GM12878 (cell line): Measurements from ENCODE around the gene TIGD2. TPM values are rescaled to one million over a fixed set of nuclear protein-coding genes. Genes with fewer than 3 reads are reported as not detected.

Experiments
- ATAC-seq: fragments of 200-7000 bp; cut with Tn5 transposase; 3 replicates; pipeline ENCODE4 v1.9.1; 2020; ENCODE audit warnings: mild to moderate bottlenecking, moderate library complexity
- BruUV-seq: library from RNA; stranded (reverse); fragments of 400-500 nt; replicated peaks from 2 replicates; lab custom pipeline; 2021; lab: Mats Ljungman, UMichigan
- CTCF ChIA-PET: fragments of 300-600 bp; sonication (Branson Sonifier 250); formaldehyde crosslinking; extraction: SDS; loops from one replicate; lab custom pipeline; 2021; ENCODE audit warnings: inconsistent platforms; lab: Yijun Ruan, JAX
- POLR2A ChIA-PET: fragments of 350-600 bp; formaldehyde crosslinking; extraction: SDS; loops from one replicate; lab custom pipeline; 2021; ENCODE audit warnings: inconsistent platforms; lab: Charles Lee
- RAD21 ChIA-PET: fragments of 300-600 bp; sonication (Branson Sonifier 250); formaldehyde crosslinking; loops from one replicate; lab custom pipeline; 2023; ENCODE audit warnings: antibody characterized with exemption; ENCODE audit not compliant: unreplicated experiment; lab: Charles Lee
- SMC1A ChIA-PET: fragments of 300-600 bp; sonication (Branson Sonifier 250); formaldehyde crosslinking; loops from one replicate; lab custom pipeline; 2023; ENCODE audit not compliant: unreplicated experiment, uncharacterized antibody; lab: Charles Lee
- DNase-seq: peaks from one replicate; pipeline ENCODE4 v3.0.0-alpha.2; 2011; ENCODE audit warnings: low read depth, low spot score
- FAIRE-seq: peaks from 3 replicates; lab custom pipeline; 2011; peaks lifted over from hg19 to GRCh38; lab: Jason Lieb, UNC
- H2AFZ ChIP-seq: 2 replicates; pipeline ENCODE4 v1.6.0; 2011; ENCODE audit warnings: low read depth, low read length, control low read depth; ENCODE audit not compliant: control insufficient read depth
- H3K27ac ChIP-seq: 2 replicates; pipeline ENCODE4 v1.5.1; 2011; ENCODE audit warnings: control low read depth; ENCODE audit not compliant: control insufficient read depth, insufficient read depth
- H3K27me3 ChIP-seq, 2 experiments: replicated peaks in 1 of 2; 2 replicates each; pipeline versions ENCODE4 v1.6.0 to v1.6.1; 2011; ENCODE audit warnings: low read length in 1 of 2; ENCODE audit not compliant: control insufficient read depth in 2 of 2, insufficient read depth in 2 of 2
- H3K36me3 ChIP-seq, 2 experiments: 2 replicates each; pipeline ENCODE4 v1.5.1; 2011; ENCODE audit warnings: low read length in 1 of 2; ENCODE audit not compliant: control insufficient read depth in 2 of 2, insufficient read depth in 2 of 2
- H3K4me1 ChIP-seq: 2 replicates; pipeline ENCODE4 v1.6.1; 2011; ENCODE audit warnings: mild to moderate bottlenecking, low read length, moderate library complexity, mixed read lengths; ENCODE audit not compliant: control insufficient read depth, insufficient read depth
- H3K4me2 ChIP-seq: 2 replicates; pipeline ENCODE4 v1.6.0; 2011; ENCODE audit warnings: control low read depth; ENCODE audit not compliant: control insufficient read depth, insufficient read depth
- H3K4me3 ChIP-seq: fragments of 200-600 bp; sonication (generic); 2 replicates; pipeline ENCODE4 v1.5.1; 2016
- H3K79me2 ChIP-seq: 2 replicates; pipeline ENCODE4 v1.6.0; 2011; ENCODE audit warnings: low read length; ENCODE audit not compliant: control insufficient read depth, insufficient read depth
- H3K9ac ChIP-seq: 2 replicates; pipeline ENCODE4 v1.8.0; 2011; ENCODE audit warnings: low read length, control low read depth, mixed read lengths; ENCODE audit not compliant: control insufficient read depth, insufficient read depth
- H3K9me3 ChIP-seq: replicated peaks from 3 replicates; pipeline ENCODE4 v1.5.1; 2011; ENCODE audit warnings: mild to moderate bottlenecking, low read length; ENCODE audit not compliant: control insufficient read depth, insufficient read depth
- H4K20me1 ChIP-seq: 2 replicates; pipeline ENCODE4 v1.6.0; 2011; ENCODE audit not compliant: control insufficient read depth, insufficient read depth
- ATF2 ChIP-seq: IDR thresholded peaks from 2 replicates; pipeline ENCODE4 v1.6.1; 2012; ENCODE audit warnings: low read length, inconsistent platforms
- BMI1 ChIP-seq: fragments of 450-650 bp; IDR thresholded peaks from 2 replicates; pipeline ENCODE4 v1.6.1; 2016; ENCODE audit warnings: mild to moderate bottlenecking, moderate library complexity, borderline replicate concordance
- DPF2 ChIP-seq: fragments of 450-650 bp; IDR thresholded peaks from 2 replicates; pipeline ENCODE4 v1.6.1; 2017; ENCODE audit warnings: mild to moderate bottlenecking
- E4F1 ChIP-seq: fragments of 450-650 bp; IDR thresholded peaks from 2 replicates; pipeline ENCODE4 v1.6.1; 2018; ENCODE audit warnings: borderline replicate concordance, mild to moderate bottlenecking; ENCODE audit not compliant: partially characterized antibody
- EP300 ChIP-seq, 2 experiments: fragments of 150-350 bp in 1 of 2; IDR thresholded peaks; 2 replicates each; pipeline ENCODE4 v1.6.1; 2011 to 2012; ENCODE audit warnings: low read depth in 2 of 2, low read length in 2 of 2, borderline replicate concordance in 1 of 2, improper control_type of control experiment in 1 of 2, inconsistent platforms in 1 of 2; ENCODE audit not compliant: control insufficient read depth in 1 of 2
- JUNB ChIP-seq: IDR thresholded peaks from 2 replicates; pipeline ENCODE4 v1.6.1; 2016; ENCODE audit warnings: antibody characterized with exemption, mild to moderate bottlenecking
- NFIC ChIP-seq: IDR thresholded peaks from 2 replicates; pipeline ENCODE4 v1.6.1; 2012; ENCODE audit warnings: low read depth, mild to moderate bottlenecking, inconsistent platforms, low read length, moderate library complexity
- NR2F1 ChIP-seq: fragments of 450-650 bp; conservative IDR thresholded peaks from 2 replicates; pipeline ENCODE4 v1.6.1; 2017; ENCODE audit warnings: mild to moderate bottlenecking
- RELB ChIP-seq: fragments of 450-650 bp; IDR thresholded peaks from 2 replicates; pipeline ENCODE4 v1.6.1; 2017; ENCODE audit warnings: low read depth, mild to moderate bottlenecking, moderate library complexity
- RFX5 ChIP-seq: IDR thresholded peaks from 2 replicates; pipeline ENCODE4 v1.6.1; 2011; ENCODE audit warnings: low read depth, low read length, improper control_type of control experiment
- RUNX3 ChIP-seq: IDR thresholded peaks from 2 replicates; pipeline ENCODE4 v1.6.1; 2012; ENCODE audit warnings: low read length, inconsistent platforms
- SPI1 ChIP-seq: IDR thresholded peaks from 2 replicates; pipeline ENCODE4 v1.6.1; 2011; ENCODE audit warnings: low read depth, mild to moderate bottlenecking, low read length, moderate library complexity, borderline replicate concordance; ENCODE audit not compliant: insufficient read depth
- SREBF2 ChIP-seq: IDR thresholded peaks from 2 replicates; pipeline ENCODE4 v1.6.1; 2012; ENCODE audit warnings: mild to moderate bottlenecking, low read length
- ZZZ3 ChIP-seq: IDR thresholded peaks from 2 replicates; pipeline ENCODE4 v1.6.1; 2011; ENCODE audit warnings: low read depth; ENCODE audit not compliant: control insufficient read depth, insufficient read length
- WGBS: methylation state at CpG from one replicate; pipeline ENCODE4 v1.1.6; 2016; ENCODE audit warnings: low lambda C conversion rate; ENCODE audit not compliant: insufficient replicate concordance, insufficient coverage; ENCODE audit errors: missing lambda C conversion rate; 5-methylcytosine and 5-hydroxymethylcytosine counted together
- in situ Hi-C: fragments of 300-500 bp; cut with MboI; formaldehyde crosslinking; loops from 9 replicates; pipeline ENCODE4 v1.14.3; 2018; ENCODE audit warnings: mixed read lengths
- intact Hi-C: fragments of 100-400 bp; cut with micrococcal nuclease; formaldehyde crosslinking; loops from one replicate; pipeline ENCODE4 v1.14.2; 2022; ENCODE audit not compliant: unreplicated experiment
- polyA plus RNA-seq, 11 experiments: library from polyadenylated mRNA; depleted of rRNA in 4 of 11; unstranded in 6 of 11; stranded (reverse) in 5 of 11; fragments of >200 nt; fragmentation: Nextera tagmentation in 4 of 11; fragmentation: Illumina TruSeq in 1 of 11; extraction: Ambion mirVana in 4 of 11; extraction: Trizol in 1 of 11; gene quantifications; 1 replicate in 1 of 11; 2 replicates in 10 of 11; pipeline versions ENCODE4 v1.2.1 to v1.2.3, GENCODE V29; 2011 to 2016; ENCODE audit warnings: inconsistent platforms in 2 of 11, missing spikeins in 2 of 11, low read depth in 1 of 11
- total RNA-seq, 4 experiments: library from RNA; depleted of rRNA in 3 of 4; stranded (reverse); fragments of >200 nt in 3 of 4; fragmentation: Illumina TruSeq in 1 of 4; extraction: Trizol in 1 of 4; gene quantifications; 2 replicates each; pipeline versions ENCODE4 v1.2.1 to v1.2.3, GENCODE V29; 2013 to 2021

Gene TIGD2
- total and polyA plus RNA-seq, 10 of the 15 experiments (the other 5 are each of a cell fraction or from before 2014, with no cell fraction given), result 2.4 to 8.4 (median 5.0) TPM

- CTCF ChIA-PET, result interaction anchor here (0.9 to 1.3 kb wide), 2 partner anchors 20 to 29 kb away, joined by 3 read pairs; no protein-coding TSS in a partner anchor
- Histone ChIP-seq H3K9ac (no peak overlapping the region), H3K79me2 (no peaks in the 10 kb centered on the region), H3K27ac (no peak overlapping the region), H3K36me3 (no peaks in the 10 kb centered on the region), H3K27me3 (no peaks in the 10 kb centered on the region), H3K9me3 (no peaks in the 10 kb centered on the region; the same call in 2 of the 3 replicates), H3K4me3 (no peak overlapping the region), H3K4me2 (peak overlapping the region; percentile 26; the same call in 1 of the 2 replicates), H4K20me1 (no peaks in the 10 kb centered on the region), H3K4me1 (no peaks in the 10 kb centered on the region), H2AFZ (no peak overlapping the region)
- in situ Hi-C loops (no loop called here), intact Hi-C loops (loop anchor here (2.0 to 10.0 kb wide), 2 partner anchors 32 to 1108 kb away; partner anchors contain the start of gene TIGD2)
- POLR2A ChIA-PET, result interaction anchor here (1.0 to 1.5 kb wide), 2 partner anchors 15 to 29 kb away, joined by 3 to 4 read pairs; no protein-coding TSS in a partner anchor
- no TSS peak for BruUV-seq
- WGBS, result 10% methylated on average over 4 of the region's 4 CpGs
- peak; percentile 93 for ATAC-seq
- no peak for DNase-seq
- no peak for FAIRE-seq
- SMC1A ChIA-PET, result interaction anchor here (0.6 to 3.6 kb wide), 20 partner anchors 9 to 324 kb away, joined by 3 to 16 read pairs (median 4); partner anchors contain the start of gene TIGD2
- RAD21 ChIA-PET, result interaction anchor here (0.6 to 2.8 kb wide), 16 partner anchors 10 to 619 kb away, joined by 3 to 7 read pairs (median 4); partner anchors contain the start of gene TIGD2
- TF ChIP-seq RUNX3 (0 out of 2 replicates have a peak, but pooled peaks have one; percentile 7), NR2F1 (peak; percentile 5; the same call in 1 of the 2 replicates), JUNB (peak; percentile 47; the same call in 1 of the 2 replicates), E4F1 (no peak), SPI1 (peak; percentile 73; the same call in 1 of the 2 replicates), RELB (peak; percentile 59; the same call in 1 of the 2 replicates), EP300 (IDR thresholded peaks at IDR 0.05; ENCODE audit: borderline replicate concordance in 1 of 2, control insufficient read depth in 1 of 2, low read depth in 2 of 2, low read length in 2 of 2) (peak; percentile 41 to 63; a peak in 2 of 4 replicates), RFX5 (no peak), ZZZ3 (no peak), ATF2 (peak; percentile 53; the same call in 1 of the 2 replicates), SREBF2 (no peak), BMI1 (peak; percentile 53; the same call in 1 of the 2 replicates), NFIC (peak; percentile 48; the same call in 1 of the 2 replicates), DPF2 (peak; percentile 76)
Measured at GRCh38 chr4:89142691-89143669, 31.6 kb downstream of the TIGD2 start.
